K562 treated with DMSO at 1 percent for 48 hours (cell line): ENCODE data around the gene DENR. TPM values are rescaled to one million over a fixed set of nuclear protein-coding genes. Genes with fewer than 3 reads are reported as not detected.

Experiments used
- total RNA-seq: library from RNA; unstranded; fragments of 300-600 nt; gene quantifications from 2 replicates; pipeline ENCODE4 v1.2.3, GENCODE V29; 2022; ENCODE audit warnings: low replicate concordance; ENCODE audit errors: extremely low read depth

The DENR gene, protein sequence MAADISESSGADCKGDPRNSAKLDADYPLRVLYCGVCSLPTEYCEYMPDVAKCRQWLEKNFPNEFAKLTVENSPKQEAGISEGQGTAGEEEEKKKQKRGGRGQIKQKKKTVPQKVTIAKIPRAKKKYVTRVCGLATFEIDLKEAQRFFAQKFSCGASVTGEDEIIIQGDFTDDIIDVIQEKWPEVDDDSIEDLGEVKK
- not detected in 2 replicates for total RNA-seq

DNA sequence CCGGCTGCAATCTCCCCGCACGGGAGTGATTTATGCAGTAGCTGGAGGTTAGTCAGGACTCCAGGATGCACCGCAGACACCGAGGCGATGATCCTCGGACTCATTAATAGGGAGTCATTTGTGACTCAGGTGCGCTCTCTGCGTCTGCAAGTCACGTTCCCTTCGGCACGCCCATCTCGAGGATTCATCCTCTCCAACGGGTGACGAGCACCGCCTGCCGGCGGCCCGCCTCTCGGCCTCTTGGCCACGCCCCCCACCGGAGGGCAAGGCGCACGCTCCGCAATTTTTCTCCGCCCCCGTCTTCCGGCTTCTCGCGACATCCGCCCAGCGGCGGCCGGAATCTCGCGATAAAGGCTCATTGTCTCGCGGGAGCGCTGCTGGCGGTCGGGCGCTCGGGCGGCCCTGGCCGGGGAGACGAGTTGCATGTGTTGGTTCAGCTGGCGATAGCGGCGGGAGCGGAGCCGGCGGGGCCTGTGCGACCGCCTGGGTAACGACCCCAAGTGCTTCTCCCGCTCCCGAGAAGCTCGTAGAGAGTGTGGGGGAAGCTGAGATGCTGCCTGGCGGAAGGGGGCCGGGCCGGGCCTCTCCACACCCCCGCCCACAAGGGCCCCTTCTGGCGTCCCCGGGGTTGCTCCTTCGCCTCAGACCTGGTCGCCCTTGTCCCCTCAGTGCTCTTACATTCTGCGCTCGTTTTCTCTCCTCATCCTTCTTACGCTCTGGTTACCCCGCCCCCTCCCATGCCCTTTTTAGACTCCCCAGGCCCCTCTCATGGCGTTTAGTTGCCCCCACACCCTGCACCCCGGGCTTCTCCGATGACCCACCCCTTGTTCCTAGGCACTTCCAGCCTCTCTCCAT, at the start of gene DENR:
TSS of gene DENR (plus strand) at position 361 of the 855 bp plus-strand sequence. CDS start 878 bp downstream, outside the sequence.

DNA sequence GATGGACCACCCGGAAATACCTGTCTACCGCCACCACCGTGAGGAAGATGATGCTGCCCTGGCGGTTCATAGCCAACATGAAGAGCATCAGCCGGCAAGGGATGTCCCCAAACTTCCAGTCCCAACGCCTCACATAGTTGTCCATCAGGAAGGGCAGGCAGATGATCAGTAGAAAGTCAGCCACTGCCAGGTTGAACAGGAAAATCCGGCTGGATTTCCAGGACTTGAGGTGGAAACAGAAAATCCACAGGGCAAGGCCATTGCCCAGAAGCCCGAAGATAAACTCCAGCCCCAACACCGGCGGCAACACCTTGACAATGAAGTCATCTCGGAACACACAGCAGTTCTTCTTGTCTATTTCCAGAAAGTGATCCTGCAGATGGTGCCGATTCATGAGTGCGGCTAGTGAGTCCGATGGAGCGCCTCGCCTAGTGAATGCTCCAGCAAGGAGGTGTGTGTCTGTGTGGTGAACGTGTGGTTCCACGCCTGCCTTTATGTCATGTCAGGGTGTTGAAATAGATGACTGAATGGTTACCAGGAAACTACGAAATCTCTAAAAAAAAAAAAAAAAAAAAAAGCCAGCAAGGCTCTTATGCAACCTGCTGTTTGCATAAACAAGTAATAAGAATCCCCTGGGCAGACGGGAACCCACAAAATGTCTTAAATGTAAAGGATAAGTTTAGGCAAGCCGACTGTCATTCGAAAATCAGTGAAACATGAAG, 49.6 kb upstream of the DENR start, which contains the start of gene HCAR2:
TSS of gene HCAR2 (minus strand) at position 468 of the 722 bp plus-strand sequence. CDS start at position 394, 74 bp downstream.

DNA sequence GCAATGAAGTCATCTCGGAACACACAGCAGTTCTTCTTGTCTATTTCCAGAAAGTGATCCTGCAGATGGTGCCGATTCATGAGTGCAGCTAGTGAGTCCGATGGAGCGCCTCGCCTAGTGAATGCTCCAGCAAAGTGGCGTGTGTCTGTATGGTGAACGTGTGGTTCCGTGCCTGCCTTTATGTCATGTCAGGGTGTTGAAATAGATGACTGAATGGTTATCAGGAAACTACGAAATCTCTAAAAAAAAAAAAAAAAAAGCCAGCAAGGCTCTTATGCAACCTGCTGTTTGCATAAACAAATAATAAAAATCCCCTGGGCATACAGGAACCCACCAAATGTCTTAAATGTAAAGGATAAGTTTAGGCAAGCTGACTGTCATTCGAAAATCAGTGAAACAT, 36.0 kb upstream of the DENR start, which contains the start of gene HCAR3:
TSS of gene HCAR3 (minus strand) at position 154 of the 400 bp plus-strand sequence. CDS start at position 80, 74 bp downstream.

DNA sequence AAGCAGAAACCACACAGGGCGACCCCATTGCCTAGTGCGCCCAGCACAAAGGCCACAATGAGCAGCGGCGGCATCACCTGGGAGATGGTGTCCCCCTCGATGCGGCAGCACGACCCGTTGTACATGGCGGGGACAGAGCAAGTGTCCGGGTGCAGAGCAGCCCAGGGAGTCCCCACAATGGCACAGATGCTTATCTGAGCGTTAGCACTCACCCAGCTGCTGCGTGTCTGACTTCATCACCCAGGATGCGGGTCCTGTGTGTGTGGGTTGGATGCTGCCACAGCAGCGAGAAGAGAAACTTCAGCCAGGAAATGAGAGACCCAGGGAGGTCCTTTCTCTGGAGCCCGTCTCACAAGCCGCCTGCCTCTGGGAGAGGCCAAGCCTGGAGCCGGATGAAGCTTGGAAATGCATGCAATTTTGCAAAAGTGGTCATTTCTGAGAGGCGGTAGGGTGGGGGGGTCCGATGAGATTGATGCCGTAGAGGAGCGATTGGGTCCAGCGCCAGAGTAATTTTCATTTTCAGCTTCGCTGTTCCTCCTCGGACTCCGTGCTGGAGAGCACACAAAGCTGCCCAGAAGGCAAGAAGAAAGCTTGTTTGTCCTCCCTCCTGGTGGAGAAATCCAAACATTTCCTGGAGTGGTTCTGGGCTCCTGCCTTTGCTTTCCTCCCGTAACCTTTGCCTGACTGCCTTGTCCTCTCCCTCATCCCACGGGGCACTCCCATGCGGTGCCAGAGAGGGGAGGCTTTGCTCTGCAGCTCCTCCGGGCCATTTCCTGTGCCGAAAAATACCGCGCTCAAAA, 22.2 kb upstream of the DENR start, which contains the start of gene HCAR1:
TSS of gene HCAR1 (minus strand) at position 630 of the 800 bp plus-strand sequence. CDS start at position 125, 505 bp downstream.

Other genes starting within 250 kb of the DENR start
- gene RSRC2, start 225.9 kb upstream of the DENR start, total RNA-seq, result not detected in 2 replicates
- 100.0 TPM in 1 of 2 replicates, not detected in the other for gene KNTC1, start 225.6 kb upstream of the DENR start, total RNA-seq
- gene HCAR2, start 49.5 kb upstream of the DENR start, total RNA-seq, result not detected in 2 replicates
- not detected in 2 replicates for gene HCAR3, start 36.0 kb upstream of the DENR start, total RNA-seq
- gene HCAR1, start 22.0 kb upstream of the DENR start, total RNA-seq, result not detected in 2 replicates
- not detected in 2 replicates for gene CCDC62, start 21.7 kb downstream of the DENR start, total RNA-seq
- gene HIP1R, start 82.6 kb downstream of the DENR start, total RNA-seq, result not detected in 2 replicates
- not detected in 2 replicates for gene VPS37B, start 143.3 kb downstream of the DENR start, total RNA-seq
- not detected in 2 replicates for gene ABCB9, start 213.6 kb downstream of the DENR start, total RNA-seq
- gene OGFOD2, start 222.4 kb downstream of the DENR start, total RNA-seq, result not detected in 2 replicates
- 481 TPM in 1 of 2 replicates, not detected in the other for gene ARL6IP4, start 227.9 kb downstream of the DENR start, total RNA-seq